Measurements from ENCODE around the gene VMO1.

GRCh38 chr17:4800462-4801196 lies 14.5 kb upstream of the VMO1 start:
- no peak for TF ChIP-seq POLR2AphosphoS5 (IDR thresholded peaks at IDR 0.05; ENCODE audit: low read depth, low read length)
- TF ChIP-seq TAF1 (IDR thresholded peaks at IDR 0.05; ENCODE audit: borderline replicate concordance, insufficient read depth, low read length): no peak
